ENCODE data around the gene TLE7.

- TF ChIP-seq CTCF (IDR thresholded peaks at IDR 0.05) (no peak), POLR2A (IDR thresholded peaks at IDR 0.05) (no peak)
Observed at GRCh38 chr16:71460941-71461340, 19.1 kb upstream of the TLE7 start.

All from thyroid gland (tissue), 4 donors.